Hepatocyte (in vitro differentiated cells): ENCODE measurements around the gene TACC2. TPM values are rescaled to one million over a fixed set of nuclear protein-coding genes. Genes with fewer than 3 reads are reported as not detected.

Experiments used
- DNase-seq: peaks from one replicate; pipeline ENCODE4 v3.0.0-alpha.2; 2016; ENCODE audit warnings: low spot score
- H2AFZ ChIP-seq: fragments of 200-600 bp; sonication (generic); 2 replicates; pipeline ENCODE4 v1.6.0; 2016; ENCODE audit warnings: antibody characterized with exemption, mild to moderate bottlenecking
- H3K27ac ChIP-seq: fragments of 200-600 bp; sonication (generic); 2 replicates; pipeline ENCODE4 v1.5.1; 2016; ENCODE audit warnings: mild to moderate bottlenecking
- H3K27me3 ChIP-seq: fragments of 200-600 bp; sonication (generic); 2 replicates; pipeline ENCODE4 v1.6.1; 2016
- H3K36me3 ChIP-seq: fragments of 200-600 bp; sonication (generic); replicated peaks from 2 replicates; pipeline ENCODE4 v1.5.1; 2016; ENCODE audit warnings: low read depth; ENCODE audit not compliant: insufficient read depth
- H3K4me1 ChIP-seq: fragments of 200-600 bp; sonication (generic); 2 replicates; pipeline ENCODE4 v1.5.1; 2016; ENCODE audit warnings: mild to moderate bottlenecking, moderate library complexity; ENCODE audit not compliant: insufficient read depth
- H3K4me2 ChIP-seq: fragments of 200-600 bp; sonication (generic); 2 replicates; pipeline ENCODE4 v1.6.0; 2016
- H3K4me3 ChIP-seq: fragments of 200-600 bp; sonication (generic); 2 replicates; pipeline ENCODE4 v1.5.1; 2016; ENCODE audit warnings: mild to moderate bottlenecking
- H3K79me2 ChIP-seq: fragments of 200-600 bp; sonication (generic); 2 replicates; pipeline ENCODE4 v1.6.0; 2017; ENCODE audit warnings: mild to moderate bottlenecking
- H3K9me2 ChIP-seq: fragments of 200-600 bp; sonication (generic); replicated peaks from 2 replicates; pipeline ENCODE4 v1.6.0; 2017; ENCODE audit warnings: mild to moderate bottlenecking; ENCODE audit not compliant: insufficient read depth
- H3K9me3 ChIP-seq: fragments of 200-600 bp; sonication (generic); 2 replicates; pipeline ENCODE4 v1.5.1; 2016; ENCODE audit warnings: low read depth, mild to moderate bottlenecking
- H4K20me1 ChIP-seq: fragments of 200-600 bp; sonication (generic); 2 replicates; pipeline ENCODE4 v1.6.0; 2016; ENCODE audit warnings: mild to moderate bottlenecking; ENCODE audit not compliant: insufficient read depth, poor library complexity, severe bottlenecking
- CTCF ChIP-seq: fragments of 200-600 bp; sonication (generic); IDR thresholded peaks from 2 replicates; pipeline ENCODE4 v1.5.1; 2016; ENCODE audit warnings: antibody characterized with exemption, mild to moderate bottlenecking; ENCODE audit not compliant: poor library complexity
- EZH2 ChIP-seq: fragments of 200-600 bp; sonication (generic); IDR thresholded peaks from 2 replicates; pipeline ENCODE4 v1.6.1; 2016; ENCODE audit warnings: antibody characterized with exemption, mild to moderate bottlenecking, borderline replicate concordance
- EZH2phosphoT487 ChIP-seq: fragments of 200-600 bp; sonication (generic); IDR thresholded peaks from one replicate; pipeline ENCODE4 v1.6.1; 2018; ENCODE audit warnings: antibody characterized with exemption, mild to moderate bottlenecking, low read depth, moderate library complexity; ENCODE audit not compliant: unreplicated experiment, severe bottlenecking
- WGBS: methylation state at CpG from one replicate; pipeline ENCODE4 v1.1.6; 2016; ENCODE audit warnings: low lambda C conversion rate; ENCODE audit errors: missing lambda C conversion rate; 5-methylcytosine and 5-hydroxymethylcytosine counted together
- polyA plus RNA-seq: library from polyadenylated mRNA; unstranded; fragments of >200 nt; fragmentation: Nextera tagmentation; extraction: Ambion mirVana; gene quantifications from 2 replicates; pipeline ENCODE4 v1.2.1, GENCODE V29; 2016
- total RNA-seq: library from RNA; depleted of rRNA; stranded (reverse); fragments of >200 nt; gene quantifications from 2 replicates; pipeline ENCODE4 v1.2.3, GENCODE V29; 2014

Gene TACC2
- total and polyA plus RNA-seq, 2 experiments from 2014 or later, result 20.0 to 34.6 TPM

GRCh38 chr10:122248356-122249302, 259.7 kb downstream of the TACC2 start:
- H3K79me2 ChIP-seq, result no peaks in the 10 kb centered on the region
- H3K9me3 ChIP-seq, result no peaks in the 10 kb centered on the region
- H3K4me1 ChIP-seq, result no peaks in the 10 kb centered on the region
- H3K9me2 ChIP-seq, result no peaks in the 10 kb centered on the region
- 97% methylated on average over 25 of the region's 25 CpGs for WGBS
- H4K20me1 ChIP-seq, result no peaks in the 10 kb centered on the region
- no peaks in the 10 kb centered on the region for H3K27me3 ChIP-seq
- no peak for DNase-seq
- no peak overlapping the region for H3K4me2 ChIP-seq
- H2AFZ ChIP-seq, result no peak overlapping the region
- no peak overlapping the region for H3K27ac ChIP-seq
- no peaks in the 10 kb centered on the region for H3K36me3 ChIP-seq
- H3K4me3 ChIP-seq, result no peak overlapping the region
- TF ChIP-seq EZH2 (no peak), CTCF (no peak), EZH2phosphoT487 (no peak)

GRCh38 chr10:122249303-122249850, 260.4 kb downstream of the TACC2 start:
- no peak for DNase-seq
- H3K9me2 ChIP-seq, result no peaks in the 10 kb centered on the region
- 85% methylated on average over 11 of the region's 11 CpGs for WGBS

GRCh38 chr10:122249991-122250750, 261.2 kb downstream of the TACC2 start:
- no peaks in the 10 kb centered on the region for H3K27me3 ChIP-seq
- no peaks in the 10 kb centered on the region for H3K9me2 ChIP-seq
- no peak overlapping the region for H3K4me3 ChIP-seq
- TF ChIP-seq CTCF (no peak), EZH2phosphoT487 (no peak), EZH2 (no peak)
- H4K20me1 ChIP-seq, result no peaks in the 10 kb centered on the region
- H3K36me3 ChIP-seq, result no peaks in the 10 kb centered on the region
- 96% methylated on average over 10 of the region's 10 CpGs for WGBS
- no peak overlapping the region for H2AFZ ChIP-seq
- no peak overlapping the region for H3K27ac ChIP-seq
- H3K4me2 ChIP-seq, result no peak overlapping the region
- no peaks in the 10 kb centered on the region for H3K4me1 ChIP-seq
- no peak for DNase-seq
- no peaks in the 10 kb centered on the region for H3K9me3 ChIP-seq
- H3K79me2 ChIP-seq, result no peaks in the 10 kb centered on the region

More at GRCh38 chr10:122249303-122249850, 260.4 kb downstream of the TACC2 start:
- no peak overlapping the region for H2AFZ ChIP-seq
- H3K9me3 ChIP-seq, result no peaks in the 10 kb centered on the region
- no peaks in the 10 kb centered on the region for H3K36me3 ChIP-seq
- H3K4me1 ChIP-seq, result no peaks in the 10 kb centered on the region
- H4K20me1 ChIP-seq, result no peaks in the 10 kb centered on the region
- no peaks in the 10 kb centered on the region for H3K79me2 ChIP-seq
- H3K27me3 ChIP-seq, result no peaks in the 10 kb centered on the region
- H3K4me3 ChIP-seq, result no peak overlapping the region
- TF ChIP-seq EZH2phosphoT487 (no peak), CTCF (no peak), EZH2 (no peak)
- no peak overlapping the region for H3K4me2 ChIP-seq
- no peak overlapping the region for H3K27ac ChIP-seq
